HepG2 (cell line): ENCODE results near the gene TBC1D24. TPM values are rescaled to one million over a fixed set of nuclear protein-coding genes. Genes with fewer than 3 reads are reported as not detected.

Experiments used
- ATAC-seq: fragments of 200-7000 bp; cut with Tn5 transposase; 3 replicates; pipeline ENCODE4 v1.9.1; 2020; ENCODE audit warnings: mild to moderate bottlenecking, moderate library complexity
- BruUV-seq: library from RNA; stranded (reverse); fragments of 400-500 nt; replicated peaks from 2 replicates; lab custom pipeline; 2021; lab: Mats Ljungman, UMichigan
- CTCF ChIA-PET: fragments of 300-600 bp; formaldehyde crosslinking; extraction: SDS; loops from one replicate; lab custom pipeline; 2021; ENCODE audit warnings: low total read pairs, inconsistent platforms, low intra/inter-chr PET ratio; lab: Yijun Ruan, JAX
- POLR2A ChIA-PET: fragments of 350-600 bp; sonication (Branson Sonifier 250); formaldehyde crosslinking; loops from one replicate; lab custom pipeline; 2020; ENCODE audit warnings: antibody characterized with exemption, inconsistent platforms; lab: Yijun Ruan, JAX
- DNase-seq: peaks from one replicate; pipeline ENCODE4 v3.0.0-alpha.2; 2015; ENCODE audit warnings: low spot score
- FAIRE-seq: peaks from 3 replicates; lab custom pipeline; 2011; peaks lifted over from hg19 to GRCh38; lab: Jason Lieb, UNC
- H2AFZ ChIP-seq: one replicate; pipeline ENCODE4 v1.6.1; 2011; ENCODE audit warnings: low read length, inconsistent platforms
- H3K27ac ChIP-seq: fragments of 300-600 bp; 3 replicates; pipeline ENCODE4 v1.8.0; 2011; ENCODE audit warnings: mixed run types, mild to moderate bottlenecking, mixed read lengths, low read length, inconsistent platforms; ENCODE audit not compliant: insufficient read depth; ENCODE audit errors: extremely low read length
- H3K27me3 ChIP-seq, 2 experiments: fragments of 200-600 bp in 1 of 2; 2 replicates in 1 of 2; 3 replicates in 1 of 2; pipeline versions ENCODE4 v1.6.0 to v1.8.0; 2011; ENCODE audit warnings: low read length in 2 of 2, mild to moderate bottlenecking in 2 of 2, moderate library complexity in 2 of 2, inconsistent platforms in 1 of 2; ENCODE audit not compliant: insufficient read depth in 2 of 2, control insufficient read depth in 1 of 2
- H3K36me3 ChIP-seq, 2 experiments: fragments of 200-600 bp in 1 of 2; replicated peaks in 1 of 2; 2 replicates in 1 of 2; 3 replicates in 1 of 2; pipeline versions ENCODE4 v1.5.1 to v1.8.0; 2011; ENCODE audit warnings: low read length in 2 of 2, inconsistent platforms in 1 of 2; ENCODE audit not compliant: insufficient read depth in 2 of 2, control insufficient read depth in 1 of 2
- H3K4me1 ChIP-seq: 2 replicates; pipeline ENCODE4 v1.5.1; 2012; ENCODE audit warnings: low read length, inconsistent platforms; ENCODE audit not compliant: insufficient read depth
- H3K4me2 ChIP-seq: 2 replicates; pipeline ENCODE4 v1.6.0; 2011; ENCODE audit warnings: low read depth, low read length, inconsistent platforms
- H3K4me3 ChIP-seq, 3 experiments: fragments of 200-600 bp in 1 of 3; sonication (generic), shearing (Covaris generic) in 1 of 3; replicated peaks in 1 of 3; 2 replicates each; pipeline ENCODE4 v1.5.1; 2011 to 2016; ENCODE audit warnings: low read length in 3 of 3, inconsistent platforms in 2 of 3, low read depth in 2 of 3, mild to moderate bottlenecking in 2 of 3, control low read depth in 1 of 3, mixed read lengths in 1 of 3; ENCODE audit not compliant: insufficient read depth in 1 of 3
- H3K79me2 ChIP-seq: one replicate; pipeline ENCODE4 v1.6.1; 2011; ENCODE audit warnings: low read length, inconsistent platforms; ENCODE audit not compliant: insufficient read depth
- H3K9ac ChIP-seq: 2 replicates; pipeline ENCODE4 v1.6.0; 2011; ENCODE audit warnings: mild to moderate bottlenecking, low read depth, low read length, inconsistent platforms; ENCODE audit not compliant: insufficient read depth
- H3K9me3 ChIP-seq: 2 replicates; pipeline ENCODE4 v1.5.1; 2012; ENCODE audit warnings: mild to moderate bottlenecking, low read length
- H4K20me1 ChIP-seq: 2 replicates; pipeline ENCODE4 v1.6.0; 2011; ENCODE audit warnings: inconsistent platforms, mild to moderate bottlenecking, low read length, moderate library complexity; ENCODE audit not compliant: insufficient read depth
- HOMEZ ChIP-seq: IDR thresholded peaks from 2 replicates; pipeline ENCODE4 v1.6.1; 2016; ENCODE audit warnings: low read depth
- MAX ChIP-seq: IDR thresholded peaks from 2 replicates; pipeline ENCODE4 v1.6.1; 2012; ENCODE audit warnings: inconsistent platforms
- MEF2D ChIP-seq: sonication (generic); formaldehyde crosslinking; IDR thresholded peaks from 2 replicates; pipeline ENCODE4 v1.5.1; 2020; ENCODE audit warnings: mild to moderate bottlenecking, missing genetic modification reagents
- RXRA ChIP-seq: sonication (generic); formaldehyde crosslinking; IDR thresholded peaks from 2 replicates; pipeline ENCODE4 v1.5.1; 2020; ENCODE audit warnings: missing genetic modification reagents
- SRY ChIP-seq: sonication (generic); formaldehyde crosslinking; IDR thresholded peaks from 2 replicates; pipeline ENCODE4 v1.8.0; 2022; ENCODE audit warnings: mild to moderate bottlenecking, missing genetic modification reagents
- ZBTB38 ChIP-seq: sonication (generic); formaldehyde crosslinking; IDR thresholded peaks from 2 replicates; pipeline ENCODE4 v1.5.1; 2020; ENCODE audit warnings: mild to moderate bottlenecking, missing genetic modification reagents
- ZNF670 ChIP-seq: sonication (generic); formaldehyde crosslinking; IDR thresholded peaks from 2 replicates; pipeline ENCODE4 v1.8.0; 2022; ENCODE audit warnings: mild to moderate bottlenecking, missing genetic modification reagents, borderline replicate concordance
- ZSCAN9 ChIP-seq: IDR thresholded peaks from 2 replicates; pipeline ENCODE4 v1.6.1; 2016; ENCODE audit warnings: borderline replicate concordance
- WGBS: methylation state at CpG from one replicate; pipeline ENCODE4 v1.1.6; 2017; ENCODE audit warnings: low lambda C conversion rate; 5-methylcytosine and 5-hydroxymethylcytosine counted together
- in situ Hi-C: cut with HindIII; loops from 2 replicates; pipeline ENCODE4 v1.10.0; 2017; ENCODE audit warnings: low pct_unique_long_range_greater_than_20kb; ENCODE audit not compliant: extremely low pct_ligation_motif_present
- intact Hi-C: fragments of 100-400 bp; cut with micrococcal nuclease; formaldehyde crosslinking; loops from one replicate; pipeline ENCODE4 v1.10.0; 2022; ENCODE audit not compliant: unreplicated experiment
- polyA plus RNA-seq, 8 experiments: library from polyadenylated mRNA; depleted of rRNA in 3 of 8; stranded (reverse) in 7 of 8; unstranded in 1 of 8; fragments of >200 nt; fragmentation: Illumina TruSeq in 4 of 8; extraction: Trizol in 4 of 8; gene quantifications; 2 replicates each; pipeline versions ENCODE4 v1.2.1 to v1.2.3, GENCODE V29; 2011 to 2016; ENCODE audit warnings: low read depth in 4 of 8, missing spikeins in 1 of 8, mixed read lengths in 1 of 8; ENCODE audit not compliant: insufficient read depth in 1 of 8
- total RNA-seq, 5 experiments: library from RNA; depleted of rRNA; stranded (reverse); fragments of >200 nt; fragmentation: Illumina TruSeq; extraction: Trizol; gene quantifications; 2 replicates each; pipeline ENCODE4 v1.2.3, GENCODE V29; 2016; ENCODE audit warnings: low read depth in 1 of 5

TBC1D24 gene
- total and polyA plus RNA-seq, 2 of the 13 experiments (the other 11 are each of a cell fraction or from before 2014, with no cell fraction given) = 7.7 to 13.7 TPM

- 51% methylated on average over 4 of the region's 4 CpGs for WGBS
- H3K79me2 ChIP-seq = peaks cover 15% of the 10 kb centered on the region
- H3K4me3 ChIP-seq = no peak overlapping the region
- ChIA-PET CTCF (no interaction called here), POLR2A (no interaction called here)
- H3K9me3 ChIP-seq = no peaks in the 10 kb centered on the region
- peaks cover 10 to 28% of the 10 kb centered on the region in 2 experiments for H3K27me3 ChIP-seq
- H3K9ac ChIP-seq = no peak overlapping the region
- H3K27ac ChIP-seq = no peak overlapping the region
- H3K36me3 ChIP-seq = peaks cover 2 to 7% of the 10 kb centered on the region in 2 experiments; a peak in 3 of 5 replicates
- intact Hi-C loops = loop anchor here (5.0 kb wide), 1 partner anchor 85 kb away; the partner anchor contains the start of gene ABCA3
- no peak for ATAC-seq
- TF ChIP-seq ZNF670 (no peak), MEF2D (no peak), ZBTB38 (CRISPR knock-in tag) (no peak), MAX (no peak), ZSCAN9 (CRISPR knock-in tag) (no peak), HOMEZ (CRISPR knock-in tag) (no peak), RXRA (CRISPR knock-in tag) (no peak), SRY (no peak)
- TF ChIP-seq, all 625 proteins: peak for 0
- DNase-seq (no peak), FAIRE-seq (no peak)
- in situ Hi-C loops = loop anchor here (5.0 kb wide), 1 partner anchor 75 kb away; no protein-coding TSS in a partner anchor
- no peak overlapping the region for H3K4me2 ChIP-seq
- no TSS peak for BruUV-seq
- peaks cover 33% of the 10 kb centered on the region for H3K4me1 ChIP-seq
- H2AFZ ChIP-seq = no peak overlapping the region
- no peaks in the 10 kb centered on the region for H4K20me1 ChIP-seq
Measured at GRCh38 chr16:2427526-2427925, 47.4 kb upstream of the TBC1D24 start.
